Hepatic stellate cell (primary cell): ENCODE measurements around the gene GNAQ.

Experiments
- DNase-seq: peaks from one replicate; pipeline ENCODE4 v3.0.0; 2011; ENCODE audit warnings: low spot score

The GNAQ gene

DNA sequence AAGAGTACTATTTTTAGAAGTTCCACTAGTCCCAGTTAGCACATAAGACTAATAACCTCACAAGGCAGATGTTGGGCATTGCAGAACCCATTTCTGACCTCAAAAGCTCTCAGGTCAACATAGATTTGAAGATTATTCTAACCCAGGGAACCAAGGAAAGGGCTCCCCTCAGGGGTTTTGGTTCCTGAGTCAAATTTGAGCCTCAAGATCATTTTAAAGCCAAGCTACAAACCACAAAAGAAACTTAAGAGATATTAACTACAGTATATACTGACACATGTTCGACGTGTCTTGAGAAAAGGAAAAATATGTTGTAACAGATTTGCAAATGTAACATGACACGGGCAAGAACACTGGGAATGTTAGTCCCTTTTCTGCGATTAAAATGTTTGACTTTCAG lies 88.6 kb downstream of the GNAQ start:
- no peak for DNase-seq

DNA sequence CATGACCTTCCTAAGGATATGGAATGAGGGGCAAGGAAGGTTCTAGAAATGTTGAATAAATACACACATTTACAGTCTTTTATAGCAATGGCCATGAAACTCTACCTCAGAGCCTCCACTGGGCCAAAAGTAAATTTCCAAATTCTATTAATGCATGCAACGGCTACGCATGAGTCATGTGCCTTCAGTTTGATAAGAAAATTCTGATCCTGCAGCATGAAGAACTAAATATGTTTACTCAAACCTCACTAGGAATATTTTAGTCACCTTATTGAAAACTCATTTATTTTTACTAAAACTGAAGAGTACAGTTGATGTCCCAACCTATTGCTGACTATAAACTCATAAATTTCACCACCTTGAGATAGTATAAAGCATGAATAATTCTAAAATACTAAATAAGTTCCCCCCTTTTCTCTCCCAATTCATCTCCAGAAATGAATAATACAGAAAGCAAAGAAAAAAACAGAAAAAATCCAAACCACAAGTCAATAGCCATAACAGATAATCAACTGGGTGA lies 92.4 kb downstream of the GNAQ start:
- DNase-seq: peak; percentile 19

GRCh38 chr9:77938163-77938562 lies 93.4 kb downstream of the GNAQ start:
- no peak for DNase-seq

GRCh38 chr9:77935974-77936373 lies 95.6 kb downstream of the GNAQ start:
- no peak for DNase-seq

- no peak for DNase-seq
These were observed 96.4 kb downstream of the GNAQ start for GRCh38 chr9:77935211-77935610.

- DNase-seq: no peak
These were observed 97.6 kb downstream of the GNAQ start for GRCh38 chr9:77933976-77934375.

DNA sequence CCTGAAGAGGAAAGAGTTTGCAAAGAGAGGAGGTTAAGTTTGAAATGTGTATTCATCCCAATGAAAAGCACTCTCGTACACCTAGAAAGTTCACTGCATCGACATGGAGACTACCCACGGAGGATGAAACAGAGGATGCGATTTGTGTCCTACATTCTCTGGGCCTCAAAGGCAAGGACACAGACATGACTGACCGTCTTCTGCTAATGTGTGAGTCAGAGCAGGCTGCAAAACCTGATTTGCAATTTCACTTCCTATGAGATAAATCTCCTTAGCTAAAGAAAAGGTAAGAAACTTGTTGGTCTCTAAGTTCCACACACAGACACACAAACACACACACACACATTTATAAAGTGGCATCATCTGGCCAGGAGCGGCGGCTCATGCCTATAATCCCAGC lies 98.6 kb downstream of the GNAQ start:
- no peak for DNase-seq

DNA sequence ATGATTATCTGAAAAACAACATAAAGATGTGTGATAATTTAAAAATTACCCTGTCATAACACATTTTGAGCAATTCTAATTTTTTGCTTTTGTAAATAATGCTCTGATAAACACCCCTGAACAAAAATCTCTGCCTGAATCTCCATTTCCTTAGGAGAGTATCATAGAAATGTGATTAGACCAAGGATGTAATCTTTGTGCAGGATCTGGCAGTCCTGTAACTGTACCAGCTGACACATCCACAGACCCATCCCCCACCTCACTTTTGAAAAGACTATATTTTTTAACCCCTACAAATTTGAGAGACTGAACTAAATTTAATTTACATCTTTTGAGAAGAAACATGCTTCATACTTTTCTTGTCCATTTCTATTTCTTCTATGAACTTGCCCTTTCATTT lies 101.7 kb downstream of the GNAQ start:
- no peak for DNase-seq

GRCh38 chr9:77927265-77927664 lies 104.3 kb downstream of the GNAQ start:
- no peak for DNase-seq

GRCh38 chr9:77926371-77926878 lies 105.2 kb downstream of the GNAQ start:
- DNase-seq: peak; percentile 30

- DNase-seq: no peak
These were observed 109.0 kb downstream of the GNAQ start for GRCh38 chr9:77922591-77922990.

DNA sequence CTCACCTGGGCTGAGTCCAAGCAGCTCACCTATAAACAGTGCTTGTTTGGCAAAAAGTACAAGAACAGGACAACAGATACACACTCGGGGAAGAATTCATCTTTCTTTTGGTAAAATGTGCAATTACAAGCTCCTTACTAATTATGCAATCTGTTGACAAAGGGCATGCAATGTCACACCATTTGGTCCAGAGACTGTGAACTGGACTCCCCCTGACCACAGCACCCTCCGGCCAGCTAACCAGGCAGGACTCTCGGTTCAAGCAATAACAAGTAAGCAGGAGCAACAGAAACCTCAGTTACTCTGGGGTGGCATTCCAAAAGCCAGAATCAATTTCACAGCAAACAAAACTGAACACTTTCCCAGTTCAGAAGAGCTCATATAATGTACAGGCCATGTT lies 113.8 kb downstream of the GNAQ start:
- no peak for DNase-seq

DNA sequence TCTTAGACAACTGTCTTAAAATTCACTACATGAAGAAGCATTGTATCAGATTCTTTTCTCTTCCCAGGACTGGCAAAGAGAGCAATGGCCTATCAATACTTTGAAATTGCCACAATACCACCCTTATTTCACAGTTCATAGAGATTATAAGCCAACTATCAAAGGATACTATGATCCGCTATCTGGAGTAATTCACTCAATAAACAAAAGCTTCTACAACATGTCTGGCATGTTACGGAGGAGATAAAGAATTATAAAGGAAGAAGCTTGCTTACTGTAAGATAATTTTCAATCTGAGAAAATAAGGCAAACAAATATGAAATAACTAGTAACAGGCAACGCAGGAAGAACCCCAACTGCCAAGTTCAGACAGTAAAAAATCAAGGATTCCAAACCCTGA lies 114.8 kb downstream of the GNAQ start:
- DNase-seq: no peak

- no peak for DNase-seq
These were observed 115.2 kb downstream of the GNAQ start for GRCh38 chr9:77916410-77916819.

GRCh38 chr9:77915744-77916143 lies 115.9 kb downstream of the GNAQ start:
- DNase-seq: no peak

- DNase-seq: no peak
These were observed 118.5 kb downstream of the GNAQ start for GRCh38 chr9:77912895-77913693.

- no peak for DNase-seq
These were observed 119.7 kb downstream of the GNAQ start for GRCh38 chr9:77911928-77912327.

- DNase-seq: no peak
These were observed 121.4 kb downstream of the GNAQ start for GRCh38 chr9:77910194-77910621.

GRCh38 chr9:77909306-77909705 lies 122.3 kb downstream of the GNAQ start:
- no peak for DNase-seq

DNA sequence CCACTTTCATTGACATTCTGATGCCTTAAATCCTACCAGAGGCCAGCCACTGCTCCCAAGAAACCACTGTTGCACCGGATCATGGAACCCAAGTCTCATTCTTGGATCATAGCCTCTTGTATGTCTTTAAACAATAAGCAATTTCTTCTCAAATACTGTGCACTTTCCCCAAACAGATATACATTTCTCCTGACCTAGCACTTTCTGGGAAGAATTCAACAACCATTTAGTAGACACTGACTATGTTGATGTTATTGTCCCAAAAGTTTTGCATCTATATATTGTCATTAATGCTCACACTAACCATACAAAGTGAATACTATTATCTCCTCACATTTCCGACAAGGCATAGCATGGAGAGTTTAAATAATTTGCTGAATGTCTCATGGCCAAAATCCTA lies 123.3 kb downstream of the GNAQ start:
- no peak for DNase-seq

- no peak for DNase-seq
These were observed 124.0 kb downstream of the GNAQ start for GRCh38 chr9:77907585-77907984.

DNA sequence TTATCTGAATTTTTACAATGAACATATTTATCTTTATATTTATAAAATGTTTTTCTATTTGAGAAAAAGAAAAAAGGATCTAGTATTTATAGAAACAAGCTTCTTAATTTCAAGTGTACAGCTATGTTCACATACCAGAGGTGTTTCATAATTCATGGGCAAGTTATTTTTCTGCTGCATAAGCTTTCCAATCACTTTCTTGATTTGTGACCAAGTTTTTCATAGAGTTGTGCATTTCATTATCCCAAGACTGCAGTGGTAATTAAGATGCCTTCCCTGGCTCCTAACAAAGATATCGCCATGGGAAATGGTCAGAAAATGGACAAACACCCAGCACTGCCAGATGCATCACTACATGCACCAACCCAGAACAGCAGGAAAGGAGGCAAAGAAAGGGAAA lies 124.6 kb downstream of the GNAQ start:
- DNase-seq: no peak

DNA sequence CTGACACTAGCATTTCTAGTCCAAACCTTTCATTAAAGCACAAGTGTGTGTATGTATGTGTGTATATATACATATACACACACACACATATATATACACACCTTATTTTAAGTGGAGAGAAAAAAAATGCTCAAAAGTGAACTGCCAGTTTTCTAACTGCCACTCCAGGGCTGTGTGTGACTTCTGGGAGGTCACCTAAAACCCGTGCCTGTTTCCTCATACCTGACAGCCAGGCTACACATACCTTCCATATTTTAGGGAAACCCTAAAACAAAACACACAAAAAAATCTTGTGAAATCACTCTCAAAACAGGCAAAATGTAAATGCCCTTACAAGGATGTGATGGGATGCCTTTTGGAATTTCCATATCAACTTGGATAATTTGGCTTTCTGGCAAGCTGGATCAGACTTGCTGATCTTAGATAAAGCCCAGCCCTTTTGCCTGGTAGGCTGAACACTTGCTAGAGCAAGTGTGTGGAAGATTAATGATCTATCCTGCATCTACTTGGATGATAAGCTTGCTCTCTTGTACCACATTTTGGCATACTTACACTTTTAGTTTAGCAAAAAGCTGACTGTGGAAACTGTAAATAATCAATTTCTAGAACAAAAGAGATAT lies 127.8 kb downstream of the GNAQ start:
- DNase-seq: no peak
